Aorta (tissue), 5 donors: Measurements from ENCODE around the gene LYG1. TPM values are rescaled to one million over a fixed set of nuclear protein-coding genes. Genes with fewer than 3 reads are reported as not detected.
"Not testable (repeated sequence)": the region's sequence is repeated elsewhere in the genome, so short reads cannot be mapped to it uniquely, and the experiment has no call there.

Source experiments
- ATAC-seq: fragments of 200-7000 bp; cut with Tn5 transposase; one replicate; pipeline ENCODE4 v1.9.1; 2022; ENCODE audit warnings: moderate library complexity; ENCODE audit not compliant: low FRiP score
- DNase-seq, 2 donors: peaks; one replicate each; pipeline ENCODE4 v3.0.0-alpha.2; 2020
- H3K27ac ChIP-seq, 2 donors: one replicate each; pipeline ENCODE4 v1.5.1; 2013; ENCODE audit warnings: low read length in 2 of 2, mild to moderate bottlenecking in 2 of 2, moderate library complexity in 2 of 2, control low read depth in 1 of 2, inconsistent platforms in 1 of 2, low read depth in 1 of 2
- H3K27me3 ChIP-seq, 2 donors: one replicate each; pipeline ENCODE4 v1.6.1; 2013; ENCODE audit warnings: control low read depth in 1 of 2, low read length in 1 of 2, mild to moderate bottlenecking in 1 of 2, moderate library complexity in 1 of 2; ENCODE audit not compliant: insufficient read depth in 2 of 2, control insufficient read depth in 1 of 2
- H3K36me3 ChIP-seq, 2 donors: one replicate each; pipeline ENCODE4 v1.6.1; 2013; ENCODE audit warnings: control low read depth in 1 of 2, low read length in 1 of 2, mild to moderate bottlenecking in 1 of 2; ENCODE audit not compliant: insufficient read depth in 2 of 2, control insufficient read depth in 1 of 2
- H3K4me1 ChIP-seq, 2 donors: one replicate each; pipeline ENCODE4 v1.6.1; 2013; ENCODE audit warnings: low read length in 2 of 2, control low read depth in 1 of 2, mild to moderate bottlenecking in 1 of 2, moderate library complexity in 1 of 2; ENCODE audit not compliant: insufficient read depth in 2 of 2, control insufficient read depth in 1 of 2
- H3K4me3 ChIP-seq, 2 donors: one replicate each; pipeline ENCODE4 v1.5.1; 2013; ENCODE audit warnings: low read length in 2 of 2, control low read depth in 1 of 2, mild to moderate bottlenecking in 1 of 2
- H3K9me3 ChIP-seq: one replicate; pipeline ENCODE4 v1.6.1; 2013; ENCODE audit warnings: mild to moderate bottlenecking, low read length; ENCODE audit not compliant: control insufficient read depth
- WGBS, 2 donors: extraction: QIAGEN DNeasy Blood & Tissue Kit; methylation state at CpG; one replicate each; pipeline ENCODE4 v1.1.7; 2013; 5-methylcytosine and 5-hydroxymethylcytosine counted together
- intact Hi-C, 2 donors: fragments of 100-400 bp; cut with DNase I; formaldehyde crosslinking; loops; one replicate each; pipeline versions ENCODE4 v1.14.2 to v1.15.0; 2022
- polyA plus RNA-seq, 2 donors: library from polyadenylated mRNA; stranded (reverse); fragments of 200-250 nt; gene quantifications; one replicate each; pipeline ENCODE4 v1.2.3, GENCODE V29; 2013
- total RNA-seq, 2 donors: library from RNA; stranded (reverse); fragmentation: NEBNext Ultra II Directional; extraction: Animal tissue kit (Norgen Biotek cat#: 25700); gene quantifications; one replicate each; pipeline ENCODE4 v1.2.1, GENCODE V29; 2021
- donor health status: healthy with polysubstance abuse.
- donor health status: Bipolar disorder and iron deficiency.
- donor health status: DM: no; HTN: no; CAD: no.
- donor health status: DM: no; HTN: no; CAD: no.
- donor health status: DM: yes; HTN: yes; CAD: no.

The LYG1 gene
- total and polyA plus RNA-seq, 4 donors = 0.88 to 2.7 (median 2.2) TPM

- ATAC-seq (no peak), DNase-seq (no peak)
- H3K27ac ChIP-seq = no peak overlapping the region
- H3K4me1 ChIP-seq = no peaks in the 10 kb centered on the region
- intact Hi-C loops = no loop called here
- H3K9me3 ChIP-seq = no peaks in the 10 kb centered on the region
- WGBS, 2 donors = 88 to 94% methylated on average over 7 of the region's 7 CpGs
- H3K27me3 ChIP-seq = no peaks in the 10 kb centered on the region
- H3K36me3 ChIP-seq = peaks cover 0 to 2% of the 10 kb centered on the region in 2 donors
- H3K4me3 ChIP-seq = no peak overlapping the region
Observed at GRCh38 chr2:99285526-99285925, 15.5 kb downstream of the LYG1 start.

- Histone ChIP-seq H3K4me1 (no peaks in the 10 kb centered on the region), H3K27me3 (no peaks in the 10 kb centered on the region), H3K27ac (no peak overlapping the region), H3K4me3 (no peak overlapping the region), H3K9me3 (no peaks in the 10 kb centered on the region), H3K36me3 (no peaks in the 10 kb centered on the region)
- intact Hi-C loops = no loop called here
- no peak for ATAC-seq
- DNase-seq = no peak
Observed at GRCh38 chr2:99279969-99280695, 20.9 kb downstream of the LYG1 start.

- H3K27ac ChIP-seq = no peak overlapping the region
- peak; percentile 59 for ATAC-seq
Observed at GRCh38 chr2:99278793-99279291, 22.2 kb downstream of the LYG1 start.

GRCh38 chr2:99278195-99278765 lies 22.7 kb downstream of the LYG1 start:
- H3K27ac ChIP-seq, ATAC-seq, H3K36me3 ChIP-seq, H3K4me3 ChIP-seq, H3K27me3 ChIP-seq, H3K9me3 ChIP-seq, intact Hi-C loops, DNase-seq, H3K4me1 ChIP-seq: not testable (repeated sequence)
- 93% methylated on average over 5 of the region's 5 CpGs for WGBS, 2 donors

More at GRCh38 chr2:99278793-99279291, 22.2 kb downstream of the LYG1 start:
- WGBS, 2 donors = 82 to 90% methylated on average over 2 of the region's 2 CpGs
- Histone ChIP-seq H3K4me3 (no peak overlapping the region), H3K4me1 (no peaks in the 10 kb centered on the region), H3K36me3 (no peaks in the 10 kb centered on the region), H3K9me3 (no peaks in the 10 kb centered on the region), H3K27me3 (no peaks in the 10 kb centered on the region)
- intact Hi-C loops = no loop called here
- peak in 1 of 2 donors; percentile 47 for DNase-seq

DNA sequence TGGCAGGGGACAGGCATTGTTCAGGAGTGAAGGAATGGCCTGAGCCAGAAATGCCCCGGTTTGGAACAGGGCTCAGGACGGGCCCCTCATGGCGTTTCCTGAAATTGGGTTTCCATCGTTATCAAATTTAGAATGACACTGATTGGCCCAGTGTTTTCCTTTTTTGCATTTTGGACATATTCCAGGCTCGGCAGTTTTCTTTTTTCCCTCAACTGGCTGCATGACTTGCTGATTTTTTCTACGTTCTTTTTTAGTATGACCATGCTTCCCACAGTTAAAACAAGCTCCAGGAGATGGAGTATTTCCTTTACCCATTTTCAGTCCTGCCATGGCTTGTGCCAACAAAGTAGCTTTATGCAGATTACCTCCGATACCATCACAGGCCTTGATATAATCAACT lies 25.1 kb downstream of the LYG1 start:
- DNase-seq = no peak
- intact Hi-C loops = no loop called here
- no peaks in the 10 kb centered on the region for H3K27me3 ChIP-seq
- H3K36me3 ChIP-seq = no peaks in the 10 kb centered on the region
- 17 to 19% methylated on average over 7 of the region's 7 CpGs for WGBS, 2 donors
- H3K27ac ChIP-seq = no peak overlapping the region
- no peak for ATAC-seq
- H3K4me3 ChIP-seq = no peak overlapping the region
- H3K4me1 ChIP-seq = no peaks in the 10 kb centered on the region
- H3K9me3 ChIP-seq = no peaks in the 10 kb centered on the region

- no peaks in the 10 kb centered on the region for H3K4me1 ChIP-seq
- 74 to 75% methylated on average over 4 of the region's 4 CpGs for WGBS, 2 donors
- no peak overlapping the region for H3K4me3 ChIP-seq
- intact Hi-C loops = no loop called here
- no peak overlapping the region for H3K27ac ChIP-seq
- DNase-seq (no peak), ATAC-seq (no peak)
- H3K36me3 ChIP-seq = peaks cover 0 to 5% of the 10 kb centered on the region in 2 donors
- peaks cover 1% of the 10 kb centered on the region for H3K9me3 ChIP-seq
- H3K27me3 ChIP-seq = no peaks in the 10 kb centered on the region
Observed at GRCh38 chr2:99261242-99261641, 39.8 kb downstream of the LYG1 start.

- Histone ChIP-seq H3K36me3 (peaks cover 0 to 5% of the 10 kb centered on the region in 2 donors), H3K9me3 (peaks cover 1% of the 10 kb centered on the region), H3K4me1 (no peaks in the 10 kb centered on the region), H3K27ac (no peak overlapping the region), H3K27me3 (no peaks in the 10 kb centered on the region), H3K4me3 (no peak overlapping the region)
- intact Hi-C loops = no loop called here
- DNase-seq (no peak), ATAC-seq (no peak)
- WGBS, 2 donors = 97 to 100% methylated on average over 2 of the region's 2 CpGs
Observed at GRCh38 chr2:99260184-99260583, 40.8 kb downstream of the LYG1 start.

DNA sequence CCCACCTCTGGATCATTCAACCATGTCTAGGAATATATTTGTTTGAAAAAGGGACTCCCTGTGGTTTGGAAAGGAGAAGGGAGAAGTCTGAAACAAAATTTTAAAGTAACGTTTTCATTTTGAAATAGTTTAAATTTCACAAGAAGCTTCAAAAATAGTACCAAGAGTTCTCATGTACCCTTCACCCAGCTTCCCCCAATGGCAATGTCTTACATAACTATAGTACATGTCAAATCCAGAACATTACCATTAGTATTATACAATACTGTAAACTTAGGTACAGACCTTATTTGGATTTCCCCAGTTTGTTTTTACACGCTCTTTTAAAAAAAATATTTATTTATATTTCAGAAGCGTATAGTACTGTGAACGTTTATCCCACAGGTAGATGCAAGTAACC lies 41.5 kb downstream of the LYG1 start:
- WGBS, 2 donors = 77 to 84% methylated on average over 4 of the region's 4 CpGs
- DNase-seq (no peak), ATAC-seq (no peak)
- Histone ChIP-seq H3K27me3 (no peaks in the 10 kb centered on the region), H3K4me1 (no peaks in the 10 kb centered on the region), H3K36me3 (peaks cover 0 to 5% of the 10 kb centered on the region in 2 donors), H3K4me3 (no peak overlapping the region), H3K27ac (no peak overlapping the region), H3K9me3 (peaks cover 1% of the 10 kb centered on the region)
- intact Hi-C loops = no loop called here

DNA sequence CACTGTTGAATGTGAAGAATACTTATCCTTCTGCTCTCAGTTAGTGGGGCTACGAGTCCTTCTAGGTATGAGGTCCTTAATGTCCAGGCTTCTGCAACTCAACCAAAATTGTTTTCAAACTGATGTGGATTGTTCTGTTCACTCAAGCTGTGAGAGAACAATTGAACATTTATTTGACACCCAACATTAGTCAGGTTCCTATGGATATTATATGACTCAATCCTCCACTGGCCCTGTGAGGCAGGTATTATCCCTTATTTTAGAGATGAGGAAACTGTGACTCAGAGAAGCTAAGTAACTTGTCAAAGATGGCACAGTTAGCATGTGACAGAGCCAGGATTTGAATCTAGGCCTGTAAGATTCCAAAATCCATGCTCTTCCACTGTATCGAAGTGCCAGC lies 44.3 kb downstream of the LYG1 start:
- intact Hi-C loops = no loop called here
- no peaks in the 10 kb centered on the region for H3K36me3 ChIP-seq
- H3K4me3 ChIP-seq = no peak overlapping the region
- no peak for DNase-seq
- no peak for ATAC-seq
- 93 to 94% methylated on average over 2 of the region's 2 CpGs for WGBS, 2 donors
- no peaks in the 10 kb centered on the region for H3K27me3 ChIP-seq
- no peak overlapping the region for H3K27ac ChIP-seq
- H3K4me1 ChIP-seq = no peaks in the 10 kb centered on the region
- no peaks in the 10 kb centered on the region for H3K9me3 ChIP-seq
